Sciatic nerve (tissue), 2 donors: ENCODE results near the gene HM13. TPM values are rescaled to one million over a fixed set of nuclear protein-coding genes. Genes with fewer than 3 reads are reported as not detected.
"Not testable (repeated sequence)": the region's sequence is repeated elsewhere in the genome, so short reads cannot be mapped to it uniquely, and the experiment has no call there.

Source experiments
- ATAC-seq: fragments of 200-7000 bp; cut with Tn5 transposase; one replicate; pipeline ENCODE4 v1.9.1; 2020; ENCODE audit warnings: mild to moderate bottlenecking, moderate library complexity
- DNase-seq: peaks from one replicate; pipeline ENCODE4 v3.0.0-alpha.2; 2020; ENCODE audit warnings: low spot score
- intact Hi-C: fragments of 100-400 bp; cut with DNase I; formaldehyde crosslinking; loops from one replicate; pipeline ENCODE4 v1.14.2; 2022
- total RNA-seq: library from RNA; stranded (reverse); fragmentation: NEBNext Ultra II Directional; extraction: Animal tissue kit (Norgen Biotek cat#: 25700); gene quantifications from one replicate; pipeline ENCODE4 v1.2.1, GENCODE V29; 2021
- donor health status: DM: no; HTN: no; CAD: no.
- donor health status: DM: no; HTN: no; CAD: no.

HM13 gene
- total RNA-seq, 1 donor from 2014 or later = 106 TPM

DNA sequence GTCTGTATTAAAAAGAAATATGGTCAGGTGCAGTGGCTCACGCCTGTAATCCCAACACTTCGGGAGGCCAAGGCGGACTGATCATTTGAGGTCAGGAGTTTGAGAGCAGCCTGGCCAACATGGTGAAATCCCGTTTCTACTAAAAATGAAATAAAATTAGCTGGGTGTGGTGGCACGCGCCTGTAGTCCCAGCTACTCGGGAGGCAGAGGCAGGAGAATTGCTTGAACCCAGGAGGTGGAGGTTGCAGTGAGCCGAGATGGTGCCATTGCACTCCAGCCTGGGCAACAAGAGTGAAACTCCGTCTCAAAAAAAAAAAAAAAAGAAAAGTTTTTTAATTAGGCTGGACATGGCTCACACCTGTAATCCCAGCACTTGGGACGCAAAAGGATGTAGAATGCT, 60.7 kb downstream of the HM13 start:
- DNase-seq, ATAC-seq, intact Hi-C loops: not testable (repeated sequence)

- no peak for ATAC-seq
These were observed 62.5 kb downstream of the HM13 start for GRCh38 chr20:31576751-31577150.

GRCh38 chr20:31577194-31577593, 63.0 kb downstream of the HM13 start:
- ATAC-seq (no peak), DNase-seq (no peak)
- intact Hi-C loops = no loop called here

More at GRCh38 chr20:31576751-31577150, 62.5 kb downstream of the HM13 start:
- intact Hi-C loops = no loop called here
- DNase-seq = no peak

GRCh38 chr20:31578448-31579138, 64.4 kb downstream of the HM13 start:
- DNase-seq (no peak), ATAC-seq (no peak)
- intact Hi-C loops = no loop called here

- DNase-seq (no peak), ATAC-seq (no peak)
- intact Hi-C loops = no loop called here
These were observed 65.0 kb downstream of the HM13 start for GRCh38 chr20:31579245-31579644.

GRCh38 chr20:31579941-31580651, 65.9 kb downstream of the HM13 start:
- DNase-seq, intact Hi-C loops, ATAC-seq: not testable (repeated sequence)

GRCh38 chr20:31580706-31581105, 66.5 kb downstream of the HM13 start:
- intact Hi-C loops = no loop called here
- no peak for DNase-seq
- ATAC-seq = no peak

- DNase-seq (no peak), ATAC-seq (no peak)
- intact Hi-C loops = no loop called here
These were observed 67.1 kb downstream of the HM13 start for GRCh38 chr20:31581391-31581790.

DNA sequence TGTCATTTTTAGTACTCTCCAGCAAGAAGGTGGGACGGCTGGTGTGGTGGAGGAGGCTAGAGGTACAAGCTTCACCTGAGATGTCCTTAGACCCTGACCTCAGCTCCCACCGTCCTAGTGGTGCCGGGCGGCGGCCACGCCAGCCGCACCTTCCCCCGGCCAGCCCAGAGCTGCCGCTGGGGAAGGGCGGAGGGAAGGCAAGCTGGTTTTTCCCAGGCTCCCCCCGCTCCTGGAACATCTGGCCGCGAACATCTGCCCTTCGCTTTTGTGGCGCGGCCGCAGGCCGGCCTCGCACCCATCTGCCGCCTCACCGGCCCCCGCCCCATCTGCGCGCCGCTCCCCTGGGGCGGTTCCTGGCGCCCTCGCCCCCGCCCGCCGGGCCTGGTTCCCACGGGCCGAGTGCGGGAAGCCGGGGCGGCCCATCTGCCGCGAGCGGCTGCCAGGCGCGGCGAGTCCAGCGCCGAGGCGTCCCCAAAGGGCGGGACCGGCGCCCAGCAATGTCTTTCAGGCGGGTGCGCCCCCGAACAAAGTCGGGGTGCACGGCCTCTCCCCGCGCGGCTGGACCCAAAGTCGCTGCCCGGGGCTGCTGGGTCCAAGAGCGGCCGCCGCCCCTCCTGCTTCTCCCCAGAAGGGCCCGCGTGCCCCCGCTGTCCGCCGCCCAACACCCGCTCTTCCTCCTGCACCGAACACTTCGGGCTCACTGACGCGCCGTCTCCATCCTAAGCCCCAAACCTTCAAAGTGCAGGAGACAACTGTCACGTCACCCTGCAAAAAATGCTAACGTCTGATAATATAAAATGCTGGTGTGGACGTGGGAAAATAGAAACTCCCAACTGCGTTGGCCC, 73.5 kb downstream of the HM13 start:
- no peak for DNase-seq
- intact Hi-C loops = no loop called here
- peak; percentile 75 for ATAC-seq

DNA sequence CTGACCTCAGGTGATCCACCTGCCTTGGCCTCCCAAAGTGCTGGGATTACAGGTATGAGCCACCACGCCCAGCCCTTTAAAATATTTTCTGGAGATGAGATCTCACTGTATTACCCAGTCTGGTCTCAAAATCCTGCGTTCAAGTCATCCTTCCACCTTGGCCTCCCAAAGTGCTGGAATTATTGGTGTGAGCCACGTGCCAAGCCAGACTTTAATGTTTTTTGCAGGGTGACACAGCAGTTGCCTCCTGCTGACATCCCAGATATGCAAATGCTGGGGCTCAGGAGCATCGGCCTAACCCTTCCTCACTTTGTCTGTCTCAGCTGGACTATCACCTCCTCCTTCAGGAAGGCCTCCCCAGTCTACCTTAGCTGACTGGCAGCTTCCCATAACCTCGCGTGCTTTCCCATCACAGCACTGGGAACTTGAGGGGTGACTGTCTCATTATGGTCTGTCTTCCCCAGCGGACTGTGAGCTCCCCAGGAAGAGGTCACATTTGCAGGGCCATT, 76.5 kb downstream of the HM13 start:
- no peak for ATAC-seq
- intact Hi-C loops = no loop called here
- DNase-seq = no peak

DNA sequence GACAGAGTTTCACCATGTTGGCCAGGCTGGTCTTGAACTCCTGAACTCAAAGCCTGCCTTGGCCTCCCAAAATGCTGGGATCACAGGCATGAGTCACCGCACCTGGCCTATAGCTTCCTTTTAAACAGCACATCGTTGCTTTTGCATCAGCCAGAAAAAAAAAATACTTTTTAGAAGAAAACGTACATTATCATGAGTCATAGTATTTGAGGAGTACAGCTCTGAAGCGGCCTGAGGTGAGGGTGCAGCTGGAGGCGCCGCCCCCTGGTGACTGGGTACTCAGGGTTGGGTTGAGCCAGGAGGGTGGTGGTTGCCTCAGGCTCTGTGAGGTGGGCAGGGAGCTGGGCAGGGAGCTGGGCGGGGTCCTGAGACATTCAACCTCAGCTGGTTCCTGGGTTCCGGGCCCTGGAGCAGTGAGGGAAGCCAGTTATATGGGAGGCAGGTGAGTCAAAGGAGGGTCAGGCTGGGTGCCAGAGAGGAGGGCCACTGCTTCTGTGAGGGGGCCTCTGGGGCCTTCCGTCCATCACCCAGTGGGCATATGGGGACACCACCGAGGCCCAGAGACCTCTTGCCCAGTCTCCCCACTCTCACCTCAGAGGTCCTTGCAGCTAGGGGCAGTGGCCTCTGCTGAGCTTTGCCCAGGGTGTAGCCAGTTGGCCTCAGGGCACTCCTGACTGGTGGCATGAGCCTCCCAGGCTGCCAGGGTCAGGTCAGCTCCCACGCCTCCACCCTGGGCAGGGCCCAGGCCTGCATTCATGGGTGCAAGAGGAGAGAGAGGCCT, 79.2 kb downstream of the HM13 start:
- intact Hi-C loops = no loop called here
- DNase-seq (no peak), ATAC-seq (no peak)

DNA sequence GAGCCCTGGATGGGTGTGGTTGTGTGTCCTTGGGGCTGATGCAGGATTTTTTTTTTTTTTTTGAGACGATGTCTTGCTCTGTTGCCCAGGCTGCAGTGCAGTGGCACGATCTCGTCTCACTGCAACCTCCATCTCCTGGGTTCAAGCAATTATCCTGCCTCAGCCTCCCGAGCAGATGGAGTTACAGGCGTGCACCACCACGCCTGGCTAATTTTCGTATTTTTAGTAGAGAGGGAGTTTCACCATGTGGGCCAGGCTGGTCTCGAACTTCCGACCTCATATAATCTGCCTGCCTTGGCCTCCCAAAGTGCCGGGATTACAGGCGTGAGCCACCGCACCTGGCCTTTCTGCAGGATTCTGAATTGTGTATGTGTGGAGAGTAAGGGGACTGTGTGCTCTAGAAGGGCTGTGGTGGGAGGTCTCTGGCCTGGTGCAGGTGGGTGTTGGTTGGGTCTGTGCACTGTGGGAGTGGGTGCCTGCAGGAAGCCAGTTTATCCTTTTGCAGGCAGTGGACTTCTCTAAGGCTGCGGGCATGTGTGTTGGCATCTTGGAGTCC, 79.8 kb downstream of the HM13 start:
- ATAC-seq (no peak), DNase-seq (no peak)
- intact Hi-C loops = no loop called here

GRCh38 chr20:31594558-31595379, 80.5 kb downstream of the HM13 start:
- intact Hi-C loops = no loop called here
- ATAC-seq (no peak), DNase-seq (no peak)

DNA sequence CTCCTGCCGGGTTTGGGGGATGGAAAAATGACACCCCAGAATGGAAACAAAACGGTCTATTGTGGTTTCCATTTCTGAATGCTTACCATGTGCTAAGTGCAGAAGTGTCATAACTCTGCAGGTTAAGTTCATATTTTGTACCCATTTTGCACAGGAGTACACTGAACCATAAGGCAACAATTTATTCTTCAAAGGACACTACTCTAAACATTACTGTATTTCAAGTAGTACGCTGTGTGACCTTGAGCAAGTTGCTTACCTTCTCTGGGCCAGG, 81.1 kb downstream of the HM13 start:
- no peak for DNase-seq
- ATAC-seq = no peak
- intact Hi-C loops = no loop called here

- ATAC-seq (peak; percentile 98), DNase-seq (peak; percentile 85)
- intact Hi-C loops = no loop called here
These were observed 81.6 kb downstream of the HM13 start for GRCh38 chr20:31595654-31596411.

GRCh38 chr20:31596412-31596715, 82.1 kb downstream of the HM13 start:
- ATAC-seq, intact Hi-C loops, DNase-seq: not testable (repeated sequence)

DNA sequence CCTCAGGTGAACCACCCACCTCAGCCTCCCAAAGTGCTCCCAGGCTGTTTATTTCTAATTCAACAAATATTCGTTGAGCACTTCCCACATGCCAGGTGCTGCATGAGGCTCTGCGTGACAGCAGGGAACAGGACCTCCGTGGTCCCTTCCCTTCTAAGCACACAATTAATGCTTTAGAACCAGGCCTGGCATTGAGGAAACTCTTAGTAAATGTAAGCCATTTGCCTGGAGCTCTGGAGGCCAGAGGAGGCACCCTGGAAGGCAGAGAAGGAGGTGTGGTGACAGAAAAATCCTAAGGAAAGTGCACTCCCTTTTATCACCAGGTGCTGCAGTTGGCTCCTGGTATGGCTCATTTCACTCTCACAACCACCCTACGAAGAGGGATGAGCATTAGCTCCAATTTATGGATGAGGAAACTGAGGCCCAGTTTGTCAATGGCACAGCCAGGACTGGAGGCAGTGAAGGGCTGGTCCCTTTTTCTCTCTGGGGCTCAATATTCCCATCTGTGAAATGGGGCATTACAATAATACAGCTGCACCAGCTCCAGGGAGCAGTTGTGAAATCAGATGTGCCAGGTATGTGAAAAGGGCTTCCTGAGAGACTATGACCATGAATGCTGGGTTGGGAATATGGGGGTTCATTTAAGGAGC, 82.7 kb downstream of the HM13 start:
- ATAC-seq (no peak), DNase-seq (no peak)
- intact Hi-C loops = no loop called here
